ENCODE measurements around the gene ZFAND2B. TPM values are rescaled to one million over a fixed set of nuclear protein-coding genes. Genes with fewer than 3 reads are reported as not detected.
A peak's percentile ranks its signal among the peaks of the same experiment; 100 is the strongest.

ZFAND2B gene
- polyA plus RNA-seq, 1 of the 3 experiments (the other 2 are of a cell fraction), result 39.9 TPM

GRCh38 chr2:219215871-219216534 is 9.4 kb downstream of the ZFAND2B start (continued):
- TF ChIP-seq EZH2phosphoT487 (IDR thresholded peaks at IDR 0.05; ENCODE audit: borderline replicate concordance, low read depth), result no peak

GRCh38 chr2:219216535-219216915 is 9.9 kb downstream of the ZFAND2B start:
- peaks cover 27% of the 10 kb centered on the region for H3F3A ChIP-seq (replicated peaks; ENCODE audit: insufficient read depth)
- ChIA-PET POLR2A (interaction anchor here (0.5 to 4.0 kb wide), 3 partner anchors 9 to 28 kb away, joined by 3 to 52 read pairs (median 3); partner anchors contain the start of genes GLB1L, STK16 and ZFAND2B), CTCF (interaction anchor here (1.1 to 4.7 kb wide), 7 partner anchors 9 to 78 kb away, joined by 3 to 26 read pairs (median 5); partner anchors contain the start of genes NHEJ1 and ZFAND2B)
- H3K27ac ChIP-seq (ENCODE audit: low read depth in 2 of 2, low read length in 1 of 2), result no peak overlapping the region; a peak in 1 of 4 replicates
- H3K36me3 ChIP-seq (replicated peaks in 1 of 2; ENCODE audit: control insufficient read depth in 1 of 2, insufficient read depth in 2 of 2, low read length in 1 of 2), result peaks cover 15 to 51% of the 10 kb centered on the region in 2 experiments
- no peak for TF ChIP-seq NRF1 (IDR thresholded peaks at IDR 0.05; ENCODE audit: low read depth, low read length)
- no peak for TF ChIP-seq ELF1 (IDR thresholded peaks at IDR 0.05)
- WGBS (ENCODE audit: low lambda C conversion rate), result 100% methylated on average over 6 of the region's 6 CpGs
- no peak overlapping the region for H3K9ac ChIP-seq
- peaks cover 5 to 30% of the 10 kb centered on the region in 2 experiments; a peak in 3 of 4 replicates for H3K4me1 ChIP-seq (ENCODE audit: control insufficient read depth in 1 of 2, insufficient read depth in 2 of 2, low read depth in 1 of 2, low read length in 1 of 2)
- H3K9me3 ChIP-seq, result no peaks in the 10 kb centered on the region
- H3K79me2 ChIP-seq (ENCODE audit: insufficient read depth), result no peaks in the 10 kb centered on the region
- no peaks in the 10 kb centered on the region for H4K20me1 ChIP-seq (ENCODE audit: insufficient read depth)
- no peak overlapping the region for H3K4me2 ChIP-seq
- DNase-seq, result no peak
- no peak overlapping the region for H2AFZ ChIP-seq (ENCODE audit: low read depth)
- H3K9me2 ChIP-seq, result no peaks in the 10 kb centered on the region
- H3K4me3 ChIP-seq (ENCODE audit: low read depth in 2 of 2, low read length in 1 of 2), result no peak overlapping the region
- H3K27me3 ChIP-seq (ENCODE audit: insufficient read depth), result no peaks in the 10 kb centered on the region

- 0% methylated on average over 11 of the region's 37 CpGs for WGBS (ENCODE audit: low lambda C conversion rate)
- Histone ChIP-seq H3K9ac (peak overlapping the region; percentile 70), H3K4me3 (ENCODE audit: low read depth in 2 of 2, low read length in 1 of 2) (peak overlapping the region; percentile 60 to 70), H3K4me2 (peak overlapping the region; percentile 100), H3K4me1 (ENCODE audit: control insufficient read depth in 1 of 2, insufficient read depth in 2 of 2, low read depth in 1 of 2, low read length in 1 of 2) (peaks cover 5 to 30% of the 10 kb centered on the region in 2 experiments; a peak in 3 of 4 replicates), H3K9me3 (no peaks in the 10 kb centered on the region), H2AFZ (ENCODE audit: low read depth) (peak overlapping the region; percentile 56; the same call in 1 of the 2 replicates), H4K20me1 (ENCODE audit: insufficient read depth) (no peaks in the 10 kb centered on the region), H3K27me3 (ENCODE audit: insufficient read depth) (no peaks in the 10 kb centered on the region), H3K9me2 (no peaks in the 10 kb centered on the region), H3K36me3 (replicated peaks in 1 of 2; ENCODE audit: control insufficient read depth in 1 of 2, insufficient read depth in 2 of 2, low read length in 1 of 2) (peaks cover 18 to 52% of the 10 kb centered on the region in 2 experiments), H3K27ac (ENCODE audit: low read depth in 2 of 2, low read length in 1 of 2) (peak overlapping the region; percentile 87 to 99), H3F3A (replicated peaks; ENCODE audit: insufficient read depth) (peaks cover 27% of the 10 kb centered on the region), H3K79me2 (ENCODE audit: insufficient read depth) (no peaks in the 10 kb centered on the region)
- peak; percentile 85 for DNase-seq
- ChIA-PET POLR2A (interaction anchor here (0.9 to 4.0 kb wide), 9 partner anchors 11 to 234 kb away, joined by 3 to 52 read pairs (median 6); partner anchors contain the start of genes ANKZF1, ATG9A, CNPPD1 and DNAJB2), CTCF (interaction anchor here (0.8 to 4.7 kb wide), 11 partner anchors 11 to 222 kb away, joined by 3 to 26 read pairs (median 5); partner anchors contain the start of genes ANKZF1, ATG9A, DNAJB2 and NHEJ1)
- TF ChIP-seq POLR2AphosphoS5 (IDR thresholded peaks at IDR 0.05; ENCODE audit: low read depth, low read length) (no peak), RXRA (IDR thresholded peaks at IDR 0.05; ENCODE audit: borderline replicate concordance, low read depth) (no peak), TCF12 (IDR thresholded peaks at IDR 0.05) (no peak), IRF3 (IDR thresholded peaks at IDR 0.05; ENCODE audit: low read depth, low read length) (no peak), REST (IDR thresholded peaks at IDR 0.05; ENCODE audit: low read depth, low read length) (peak; percentile 93), MAX (IDR thresholded peaks at IDR 0.05; ENCODE audit: low read depth) (0 out of 2 replicates have a peak, but pooled peaks have one; percentile 65), NFIC (IDR thresholded peaks at IDR 0.05; ENCODE audit: borderline replicate concordance) (0 out of 2 replicates have a peak, but pooled peaks have one; percentile 3), CTCF (IDR thresholded peaks at IDR 0.05) (no peak; the same call in 1 of the 2 replicates), SMC3 (IDR thresholded peaks at IDR 0.05; ENCODE audit: low read depth, low read length) (no peak; the same call in 1 of the 2 replicates), GABPA (IDR thresholded peaks at IDR 0.05; ENCODE audit: low read depth) (no peak), TEAD4 (IDR thresholded peaks at IDR 0.05; ENCODE audit: borderline replicate concordance, insufficient read depth) (no peak), USF1 (IDR thresholded peaks at IDR 0.05; ENCODE audit: borderline replicate concordance, low read depth) (no peak), NRF1 (IDR thresholded peaks at IDR 0.05; ENCODE audit: low read depth, low read length) (no peak)
Observed at GRCh38 chr2:219218217-219218731, 11.7 kb downstream of the ZFAND2B start.

Data from SK-N-SH (cell line).